Stimulated activated CD4-positive, alpha-beta T cell treated with anti-CD3 and anti-CD28 coated beads, Interleukin-1b, Interleukin-23, amount 100 ng/mL, for 1 hour (primary cell): ENCODE measurements around the gene TTC33.
"Not testable (repeated sequence)": the region's sequence is repeated elsewhere in the genome, so short reads cannot be mapped to it uniquely, and the experiment has no call there.

Experiments used
- DNase-seq, 2 donors: peaks; one replicate each; pipeline ENCODE4 v3.0.0-alpha.2; 2020; ENCODE audit warnings: low read depth in 2 of 2

The TTC33 gene

DNA sequence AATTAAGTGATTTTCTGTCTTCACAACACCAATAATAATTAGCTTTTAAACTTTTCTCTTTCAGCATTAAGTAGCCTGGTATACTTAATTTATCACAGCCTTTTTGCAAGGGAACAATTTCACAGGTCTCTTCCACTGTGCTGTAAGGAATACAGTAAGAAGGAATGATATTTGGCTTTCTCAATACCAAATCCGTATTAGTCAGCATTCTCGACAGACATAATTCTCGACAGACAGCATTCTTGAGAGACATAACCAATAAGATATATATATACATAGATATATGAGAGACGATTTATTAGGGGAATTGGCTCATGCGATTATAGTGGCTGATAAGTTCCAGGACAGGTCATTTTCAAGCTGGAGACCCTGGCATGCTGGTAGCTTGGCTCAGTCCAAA, 24.4 kb upstream of the TTC33 start:
- DNase-seq: no peak

DNA sequence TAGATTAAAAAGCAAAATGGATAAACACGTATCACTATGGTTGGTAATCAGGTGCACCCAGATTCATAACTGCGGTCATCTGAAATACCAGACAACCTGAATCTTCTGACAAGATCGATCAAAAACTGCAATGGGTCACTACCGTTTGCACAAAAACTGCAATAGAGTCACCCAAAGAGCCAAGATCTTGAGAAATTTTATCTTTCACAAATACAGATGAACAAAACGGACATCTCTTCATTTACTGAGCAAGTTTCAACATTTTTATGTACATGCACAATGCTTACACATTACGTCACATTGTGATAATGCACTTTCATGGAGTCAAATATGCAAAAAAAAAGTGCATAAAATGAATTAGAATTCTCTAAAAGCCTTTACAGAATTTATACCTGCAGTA, 23.8 kb upstream of the TTC33 start:
- DNase-seq: no peak

DNA sequence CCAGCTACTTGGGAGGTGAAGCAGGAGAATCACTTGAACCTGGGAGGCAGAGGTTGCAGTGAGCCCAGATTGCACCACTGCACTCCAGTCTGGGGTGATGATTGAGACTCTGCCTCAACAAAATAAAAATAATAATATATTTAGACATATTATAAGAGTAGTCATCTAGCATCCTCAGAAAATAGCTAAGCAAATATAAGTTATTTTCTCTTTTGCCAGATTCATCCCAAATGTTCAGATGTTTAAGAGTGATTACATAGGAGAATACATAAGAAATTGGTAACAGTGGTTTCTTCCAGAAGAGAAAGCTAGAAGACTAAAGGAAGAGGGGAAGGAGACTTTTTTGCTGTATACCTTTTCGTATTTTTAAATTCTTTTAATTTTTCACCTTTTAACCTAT, 22.4 kb upstream of the TTC33 start:
- DNase-seq: no peak

DNA sequence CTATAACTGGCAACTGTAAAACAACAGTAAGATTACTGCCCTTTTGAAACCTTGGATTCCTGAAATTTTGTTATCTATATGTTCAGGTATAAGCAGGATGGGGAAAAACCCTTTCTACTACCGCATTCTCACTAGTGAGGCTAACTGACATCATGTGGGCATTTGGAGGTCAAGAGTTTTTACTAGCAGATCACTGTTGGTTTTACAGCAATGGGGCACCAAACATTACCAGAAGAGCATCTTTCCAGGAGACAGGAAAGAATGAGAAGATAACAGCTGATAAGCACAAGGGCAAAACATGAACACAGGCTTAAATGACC, 20.9 kb upstream of the TTC33 start:
- DNase-seq: no peak

DNA sequence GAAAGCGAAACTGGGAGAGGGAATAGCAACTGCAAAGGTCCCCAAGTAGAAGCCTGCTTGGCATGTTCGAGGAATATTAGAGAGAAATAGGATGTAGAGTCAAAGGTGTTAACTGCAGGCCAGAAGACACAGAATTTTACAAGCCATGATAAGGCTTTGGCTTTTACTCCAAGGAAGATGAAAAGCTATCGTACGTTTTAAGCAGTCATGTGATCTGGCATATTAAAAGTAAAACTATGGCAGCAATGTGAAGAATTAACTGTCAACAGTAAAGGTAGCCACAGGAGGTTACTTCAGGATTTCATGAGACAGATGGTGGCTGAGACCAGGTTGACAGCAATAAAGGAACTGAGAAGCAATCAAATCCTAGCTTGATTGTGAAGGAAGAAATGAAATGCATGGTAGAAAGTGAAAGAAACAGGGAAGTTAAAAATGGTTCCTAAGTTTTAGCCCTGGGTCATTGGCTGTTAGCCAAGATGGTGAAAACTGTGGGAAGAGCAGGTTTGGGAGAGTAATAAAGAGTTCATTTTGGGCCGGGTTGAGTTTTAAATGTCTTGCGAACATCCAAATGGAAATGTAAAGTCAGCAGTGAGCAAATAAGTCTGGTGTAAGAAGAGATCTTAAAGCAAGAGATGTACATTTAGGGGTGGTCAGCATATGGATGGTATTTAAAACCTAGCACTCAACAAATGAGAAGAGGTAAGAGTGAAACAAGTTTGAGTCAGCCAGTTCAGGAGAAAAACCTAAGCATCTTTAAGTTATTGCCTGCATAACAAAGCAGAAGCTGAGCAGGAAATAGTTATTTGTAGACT, 20.3 kb upstream of the TTC33 start:
- no peak for DNase-seq

DNA sequence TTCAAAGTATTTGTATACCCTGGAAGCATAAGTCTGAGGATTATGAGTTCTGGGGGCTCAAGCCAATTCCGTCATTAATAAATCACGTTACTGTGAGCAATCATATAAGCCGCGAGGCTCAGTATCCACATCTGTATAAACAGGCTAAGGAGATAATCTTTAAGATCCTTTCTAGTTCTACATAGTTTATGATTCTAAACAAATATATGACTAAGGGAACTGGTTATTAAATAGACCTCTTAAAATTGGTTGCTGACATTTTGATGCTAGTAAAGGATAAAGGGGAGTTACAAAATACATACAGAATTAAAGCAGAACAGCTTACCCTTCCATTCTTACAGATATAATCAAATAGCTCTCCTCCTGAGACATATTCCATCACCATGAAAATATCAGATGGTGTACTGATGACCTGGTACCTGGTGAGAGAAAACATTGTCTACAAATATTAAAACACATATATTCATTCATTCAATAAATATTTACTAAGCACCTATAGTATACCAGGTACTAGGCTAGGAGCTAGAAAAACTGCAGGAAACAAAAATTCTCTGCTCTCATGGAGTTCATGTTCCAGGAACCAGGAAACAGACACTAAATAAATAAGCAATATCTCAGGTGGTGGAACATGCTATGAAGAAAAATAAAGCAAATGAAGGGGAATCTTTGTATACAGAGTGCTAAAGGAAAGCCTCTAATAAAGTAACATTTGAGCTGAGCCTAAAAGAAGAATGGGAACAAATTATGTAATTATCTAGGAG, 19.5 kb upstream of the TTC33 start:
- no peak for DNase-seq

DNA sequence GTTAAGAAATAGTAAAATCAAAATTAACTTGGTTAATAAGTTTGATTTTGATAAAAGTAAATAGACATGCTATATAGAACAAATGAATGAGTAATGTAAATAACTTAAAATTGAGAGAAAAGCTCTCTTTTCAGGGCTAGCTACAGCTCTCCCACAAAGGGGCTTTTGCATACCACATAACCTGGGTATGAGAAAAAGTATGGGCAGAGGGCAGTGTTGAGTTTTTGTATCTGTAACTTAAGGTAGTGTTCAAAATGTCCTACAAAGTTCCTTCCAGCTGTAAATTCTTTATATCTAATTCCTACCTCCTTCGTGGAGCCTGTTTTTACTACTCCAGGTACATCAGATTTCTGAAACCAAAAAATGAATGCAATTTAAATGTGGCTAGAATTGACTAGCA, 18.9 kb upstream of the TTC33 start:
- DNase-seq: no peak

DNA sequence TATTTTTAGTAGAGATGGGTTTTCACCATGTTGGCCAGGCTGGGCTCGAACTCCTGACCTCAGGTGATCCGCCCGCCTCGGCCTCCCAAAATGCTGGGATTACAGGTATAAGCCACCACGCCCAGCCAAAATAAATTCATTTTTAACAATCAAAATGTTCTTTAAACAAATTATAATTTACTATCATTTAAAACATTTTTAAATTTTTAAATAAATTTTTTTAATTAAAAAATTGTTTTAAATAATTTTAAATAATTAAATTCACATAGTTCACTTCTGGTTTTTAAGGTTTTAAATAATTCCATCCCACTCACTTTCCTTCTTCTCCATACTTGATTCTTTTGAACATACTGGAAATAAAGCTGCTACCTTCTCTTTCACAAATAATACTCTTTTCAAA, 15.0 kb upstream of the TTC33 start:
- DNase-seq: no peak

DNA sequence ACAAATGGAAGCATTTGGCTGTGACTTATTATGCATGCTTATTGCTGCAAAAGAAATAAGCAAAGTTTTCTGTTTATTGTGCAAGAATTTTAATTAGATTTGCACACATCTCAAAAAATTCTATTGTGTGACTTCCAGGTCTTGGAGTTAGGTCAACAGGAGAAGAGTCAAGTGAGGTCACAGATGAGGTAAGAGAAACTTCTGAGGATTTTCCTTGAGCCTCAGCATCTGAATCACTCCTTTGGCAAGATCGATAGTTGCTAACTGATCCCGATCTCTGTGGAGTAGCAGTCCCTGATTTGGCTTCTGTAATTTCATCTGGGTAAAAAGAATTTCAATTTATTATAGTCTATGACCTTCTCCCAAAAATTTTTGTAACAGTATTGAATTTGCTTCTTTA, 6.9 kb upstream of the TTC33 start:
- no peak for DNase-seq

DNA sequence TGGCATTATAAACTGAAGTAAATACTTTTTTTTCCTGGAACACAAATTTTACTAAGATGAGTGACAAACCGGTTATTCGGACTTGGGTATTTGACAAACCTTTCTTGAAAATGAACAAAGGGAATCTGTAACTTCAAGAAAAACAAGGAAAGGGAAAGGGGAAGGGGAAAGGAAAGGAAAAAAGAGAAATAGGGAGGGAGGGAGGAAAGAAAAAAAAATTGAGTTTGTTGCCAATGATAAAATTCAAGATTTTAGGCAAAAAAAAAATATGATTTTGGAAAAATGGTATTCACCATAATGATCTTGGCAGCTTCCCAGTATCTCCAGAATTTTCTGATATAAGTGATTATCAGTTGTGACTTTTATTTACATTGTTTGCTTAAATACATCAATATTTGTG, 1.6 kb upstream of the TTC33 start:
- DNase-seq: no peak

DNA sequence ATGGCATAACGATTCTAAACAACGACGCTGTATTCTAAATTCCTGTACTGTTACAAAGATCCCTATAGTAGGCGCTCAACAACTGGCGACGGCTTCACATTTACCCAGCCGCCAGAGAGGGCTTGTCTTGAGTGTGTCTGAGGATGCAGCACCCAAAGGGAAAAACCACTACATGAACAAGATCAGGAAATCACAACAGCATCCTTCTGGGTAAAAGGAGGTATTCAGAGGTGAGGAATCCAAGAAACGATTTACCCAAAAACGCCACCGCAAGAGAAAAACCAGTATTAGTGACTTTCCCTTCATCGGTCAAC, 711 bp downstream of the TTC33 start:
- peak; percentile 19 to 29 for DNase-seq

DNA sequence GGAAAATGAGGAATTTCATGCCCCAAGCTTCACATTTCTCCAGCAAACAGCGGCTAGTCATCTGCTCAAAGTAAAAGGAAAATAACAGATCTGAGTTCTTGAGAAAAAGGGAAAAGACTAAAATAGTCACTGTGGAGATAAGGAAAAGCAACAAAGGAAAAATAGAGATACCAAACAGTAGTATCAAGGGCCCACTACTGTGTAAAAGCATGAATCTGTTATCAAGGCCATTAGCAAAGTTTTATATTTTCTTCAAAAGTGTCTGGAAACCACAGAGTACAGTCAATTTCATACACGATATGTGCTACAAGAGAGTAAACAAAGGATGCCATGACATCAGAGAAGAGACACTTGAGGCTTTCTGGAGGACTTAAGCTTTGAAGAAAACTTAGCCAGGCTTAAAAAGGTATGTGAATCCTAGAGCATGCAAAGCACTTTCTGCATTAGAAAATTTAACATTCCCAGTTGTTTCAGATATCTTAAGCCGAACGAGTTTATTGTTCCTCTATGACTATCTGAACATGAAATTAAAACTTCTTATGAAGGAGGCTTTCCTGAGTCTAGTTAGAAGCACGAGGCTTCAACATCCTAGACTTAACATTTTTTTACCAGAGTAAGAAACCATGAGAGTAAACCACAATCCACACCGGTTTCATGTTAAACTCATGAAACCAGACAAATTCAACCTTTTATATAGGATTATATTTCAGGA, 1.2 kb downstream of the TTC33 start:
- no peak for DNase-seq

DNA sequence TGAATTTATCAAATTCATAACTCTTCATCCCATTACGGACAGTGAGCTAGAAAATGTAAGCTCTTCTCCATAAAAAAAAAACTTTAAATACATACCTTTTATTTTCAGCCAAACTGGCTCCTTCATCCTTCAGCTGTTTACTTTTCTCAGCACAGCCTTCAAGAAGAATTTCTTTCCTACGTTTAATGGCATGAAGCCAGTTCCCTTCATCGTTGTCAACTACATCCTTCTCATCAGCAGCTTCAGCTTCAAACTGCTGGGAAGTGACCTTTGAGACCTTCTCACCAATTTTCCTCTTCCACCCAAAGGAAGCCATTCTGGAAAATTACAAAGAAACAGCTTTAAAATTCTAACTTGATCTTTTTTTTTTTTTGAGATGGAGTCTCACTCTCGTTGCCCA, 9.1 kb downstream of the TTC33 start:
- no peak for DNase-seq

DNA sequence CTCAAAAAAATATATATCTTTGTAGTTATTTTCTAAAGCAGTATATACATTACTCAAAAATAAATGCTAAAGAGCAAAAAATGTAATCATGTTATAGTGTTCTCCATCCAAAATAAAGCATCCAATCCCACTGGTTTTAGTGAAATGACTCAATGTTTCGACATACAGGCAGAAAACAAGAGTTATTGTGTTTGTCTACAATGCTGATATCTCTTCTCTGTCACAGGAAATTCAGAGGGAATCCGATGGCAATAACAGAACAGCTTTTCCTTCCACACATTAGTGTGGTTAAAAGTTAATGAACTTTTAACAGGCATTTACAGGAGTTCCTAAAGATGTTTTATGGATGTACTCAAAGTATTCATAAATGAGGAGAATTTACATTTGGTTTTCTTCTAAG, 12.0 kb downstream of the TTC33 start:
- no peak for DNase-seq

DNA sequence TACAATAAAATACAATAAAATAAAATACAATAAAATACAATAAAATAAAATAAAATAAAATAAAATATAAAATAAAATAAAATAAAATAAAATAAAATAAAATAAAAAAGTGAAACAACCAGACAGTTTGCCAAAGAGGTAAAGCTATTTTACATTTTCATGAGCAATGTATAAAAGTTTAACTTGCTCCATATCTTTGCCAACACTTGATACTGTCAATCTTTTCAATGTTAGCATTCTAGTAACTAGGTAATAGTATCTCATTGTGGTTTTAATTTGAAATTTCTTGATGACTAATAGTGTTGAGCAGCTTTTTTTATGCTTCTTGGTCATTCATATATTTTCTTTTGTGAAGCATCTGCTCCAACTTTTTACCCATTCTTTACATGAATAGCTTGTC, 17.3 kb downstream of the TTC33 start:
- DNase-seq: no peak

DNA sequence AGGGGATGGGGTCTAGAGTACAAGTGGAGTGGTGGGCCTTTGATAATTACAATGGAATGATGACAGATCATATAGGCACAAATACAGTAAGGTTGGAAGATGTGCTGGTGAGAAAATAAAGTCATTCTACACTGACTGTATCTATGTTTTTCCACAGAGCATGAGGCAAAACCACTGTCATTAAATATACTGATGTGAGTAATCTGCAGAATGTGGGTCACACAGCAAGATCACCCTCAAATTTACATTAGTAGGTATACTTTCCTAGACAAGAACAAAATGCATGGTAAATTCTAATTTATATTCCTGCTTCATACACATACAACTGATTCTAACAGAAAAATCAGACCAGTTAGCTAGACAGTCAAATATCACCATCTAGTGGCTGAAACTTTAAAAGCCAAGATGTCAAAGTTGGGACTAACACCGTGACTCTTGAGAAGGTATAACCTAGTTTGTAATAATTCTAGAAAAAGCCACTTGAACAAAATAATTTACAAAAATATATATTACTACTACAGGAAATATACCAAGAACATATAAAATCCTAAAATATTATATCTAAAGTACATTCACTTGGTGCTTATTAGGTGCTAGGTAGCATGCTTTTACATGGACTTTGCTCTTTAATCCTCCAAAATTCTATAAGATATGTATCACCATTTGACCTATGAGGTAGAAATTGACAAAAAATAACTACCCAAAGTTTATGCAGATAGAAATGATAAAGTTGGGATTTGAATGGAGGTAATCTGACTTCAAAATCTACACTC, 19.5 kb downstream of the TTC33 start:
- no peak for DNase-seq

DNA sequence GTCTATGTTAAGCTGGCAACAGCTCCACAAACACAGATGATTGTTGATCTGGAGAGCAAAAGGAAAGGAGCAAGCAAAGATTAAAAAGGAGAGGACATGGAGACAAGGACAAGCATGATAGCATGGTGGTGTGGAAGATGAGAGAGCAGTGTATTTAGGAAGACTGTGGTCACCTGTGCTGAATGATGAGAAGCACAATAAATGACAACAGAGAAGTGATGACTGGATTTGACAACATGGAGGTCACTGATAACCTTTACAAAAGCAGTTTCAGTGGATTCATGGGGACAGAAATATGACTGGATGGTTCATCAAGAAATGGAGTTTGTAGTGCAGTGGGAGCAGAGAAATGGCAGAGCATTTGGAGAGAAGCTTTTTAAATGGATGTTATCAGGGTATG, 20.2 kb downstream of the TTC33 start:
- DNase-seq: no peak

DNA sequence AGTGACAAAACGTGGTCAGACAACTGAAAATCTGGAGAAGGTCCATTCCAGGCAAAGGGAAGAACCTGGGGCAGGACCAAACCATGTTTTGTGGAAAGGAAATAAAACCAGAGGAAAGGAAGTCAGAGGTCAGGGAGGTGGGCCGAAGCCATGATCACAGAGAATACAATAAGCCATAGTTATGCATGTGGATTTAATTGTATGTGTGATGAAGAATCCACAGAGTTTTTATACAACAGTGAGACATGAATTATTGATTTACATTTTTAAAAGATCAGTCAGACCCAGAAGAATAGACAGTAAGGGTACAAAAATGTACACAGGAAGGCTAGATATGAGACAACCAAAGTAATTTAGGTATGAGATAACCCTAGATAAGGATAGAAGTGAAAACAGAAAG, 20.8 kb downstream of the TTC33 start:
- no peak for DNase-seq

DNA sequence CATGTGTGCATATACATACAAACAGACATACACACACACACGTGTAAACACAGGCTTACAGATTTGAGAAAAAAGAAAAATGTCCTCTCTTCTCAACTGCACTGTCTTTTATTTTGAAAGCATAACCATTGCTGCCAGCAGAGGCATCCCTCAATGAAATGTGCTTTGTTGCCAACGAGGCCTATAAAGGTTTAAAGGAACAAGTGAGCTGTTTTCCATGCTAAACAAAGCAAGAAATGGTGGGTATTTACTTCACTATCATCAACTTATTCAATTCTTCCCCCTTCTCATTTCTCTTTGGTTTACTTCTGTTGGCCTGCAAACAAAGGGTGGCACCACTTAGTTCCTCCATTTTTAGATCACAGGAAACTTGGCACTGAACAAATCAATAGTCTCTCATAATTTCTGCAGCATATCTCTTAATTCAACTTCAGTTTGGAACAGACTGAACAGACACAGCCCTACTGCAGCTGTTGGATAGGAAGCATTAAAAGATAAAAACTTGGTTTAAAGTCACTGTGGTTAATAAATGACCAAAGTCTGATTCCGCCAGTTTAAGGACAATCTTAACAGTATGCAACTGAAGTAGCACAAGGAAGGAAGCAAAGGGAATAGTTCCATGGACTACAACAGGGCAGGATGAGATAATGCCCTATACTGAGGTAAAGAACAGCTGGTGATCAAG, 21.7 kb downstream of the TTC33 start:
- DNase-seq: no peak

DNA sequence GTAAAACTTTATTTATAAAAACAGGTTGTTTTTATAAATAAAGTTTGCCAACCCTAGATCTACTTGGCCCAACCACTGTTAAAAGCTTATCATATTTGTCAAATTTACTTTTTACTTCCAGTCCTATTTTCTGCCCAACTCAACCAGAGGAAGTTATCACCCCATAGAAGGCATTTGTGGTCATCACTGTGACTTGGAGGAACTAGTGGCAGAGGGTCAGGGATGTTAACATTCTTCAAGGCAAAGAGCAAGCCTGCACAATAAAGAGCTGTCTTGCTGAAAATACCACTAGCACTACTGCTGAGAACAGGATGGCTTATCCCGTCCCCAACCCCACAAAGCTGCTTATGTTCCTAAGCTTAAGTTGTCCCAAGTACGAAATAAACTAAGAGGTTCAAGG, 22.3 kb downstream of the TTC33 start:
- no peak for DNase-seq

DNA sequence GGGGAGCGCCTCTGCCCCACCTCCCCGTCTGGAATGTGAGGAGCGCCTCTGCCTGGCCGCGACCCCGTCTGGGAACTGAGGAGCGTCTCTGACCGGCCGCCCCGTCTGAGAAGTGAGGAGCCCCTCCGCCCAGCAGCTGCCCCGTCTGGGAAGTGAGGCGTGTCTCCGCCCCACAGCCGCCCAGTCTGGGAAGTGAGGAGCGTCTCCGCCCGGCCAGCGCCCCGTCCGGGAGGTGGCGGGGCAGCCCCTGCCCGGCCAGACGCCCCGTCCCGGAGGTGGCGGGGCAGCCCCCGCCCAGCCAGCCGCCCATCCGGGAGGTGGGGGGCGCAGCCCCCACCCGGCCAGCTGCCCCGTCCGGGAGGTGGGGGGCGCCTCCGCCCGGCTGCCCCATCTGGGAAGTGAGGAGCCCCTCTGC, 33.3 kb downstream of the TTC33 start:
- not testable (repeated sequence) for DNase-seq

DNA sequence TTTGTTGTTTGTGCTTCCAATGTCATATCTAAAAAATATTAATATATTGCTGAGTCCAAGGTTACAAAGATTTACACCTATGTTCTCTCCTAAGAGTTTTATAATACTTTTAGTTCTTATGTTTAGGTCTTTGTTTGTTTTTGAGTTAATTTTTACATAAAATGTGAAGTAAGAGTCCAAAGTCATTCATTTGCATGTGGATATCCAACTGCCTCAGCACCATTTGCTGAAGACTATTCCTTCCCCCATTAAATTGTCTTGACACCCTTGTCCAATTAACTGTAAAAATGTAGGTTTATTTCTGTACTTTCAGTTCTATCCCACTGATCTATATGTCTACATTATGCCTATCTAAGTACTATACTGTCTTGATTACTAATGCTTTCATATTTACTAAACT, 35.7 kb downstream of the TTC33 start:
- no peak for DNase-seq
